ENCODE data around the gene PEX11A.
"Not testable (repeated sequence)": the region's sequence is repeated elsewhere in the genome, so short reads cannot be mapped to it uniquely, and the experiment has no call there.

Gene PEX11A

GRCh38 chr15:89693091-89693490 is 2.5 kb upstream of the PEX11A start:
- ATAC-seq: no peak
- TF ChIP-seq ZFP3 (CRISPR knock-in tag; IDR thresholded peaks at IDR 0.05) (no peak), PPARA (CRISPR knock-in tag; IDR thresholded peaks at IDR 0.05; ENCODE audit: borderline replicate concordance) (no peak), TSHZ2 (CRISPR knock-in tag; IDR thresholded peaks at IDR 0.05) (no peak), BACH2 (CRISPR knock-in tag; IDR thresholded peaks at IDR 0.05; ENCODE audit: borderline replicate concordance) (no peak), ARNTL (CRISPR knock-in tag; IDR thresholded peaks at IDR 0.05; ENCODE audit: borderline replicate concordance, low read depth) (no peak), ZC3H10 (CRISPR knock-in tag; IDR thresholded peaks at IDR 0.05) (no peak), PATZ1 (CRISPR knock-in tag; IDR thresholded peaks at IDR 0.05; ENCODE audit: borderline replicate concordance) (no peak), SNAI2 (CRISPR knock-in tag; IDR thresholded peaks at IDR 0.05) (no peak), CSDC2 (CRISPR knock-in tag; IDR thresholded peaks at IDR 0.05) (no peak), ISL1 (CRISPR knock-in tag; IDR thresholded peaks at IDR 0.05) (no peak), OSR1 (CRISPR knock-in tag; IDR thresholded peaks at IDR 0.05) (no peak), ZNF70 (CRISPR knock-in tag; IDR thresholded peaks at IDR 0.05) (no peak), ESRRG (CRISPR knock-in tag; IDR thresholded peaks at IDR 0.05) (no peak), TOX (CRISPR knock-in tag; IDR thresholded peaks at IDR 0.05; ENCODE audit: borderline replicate concordance) (no peak), ZFP30 (CRISPR knock-in tag; IDR thresholded peaks at IDR 0.05) (no peak), ZNF8 (CRISPR knock-in tag; IDR thresholded peaks at IDR 0.05) (no peak)
- TF ChIP-seq, protein P1, sequence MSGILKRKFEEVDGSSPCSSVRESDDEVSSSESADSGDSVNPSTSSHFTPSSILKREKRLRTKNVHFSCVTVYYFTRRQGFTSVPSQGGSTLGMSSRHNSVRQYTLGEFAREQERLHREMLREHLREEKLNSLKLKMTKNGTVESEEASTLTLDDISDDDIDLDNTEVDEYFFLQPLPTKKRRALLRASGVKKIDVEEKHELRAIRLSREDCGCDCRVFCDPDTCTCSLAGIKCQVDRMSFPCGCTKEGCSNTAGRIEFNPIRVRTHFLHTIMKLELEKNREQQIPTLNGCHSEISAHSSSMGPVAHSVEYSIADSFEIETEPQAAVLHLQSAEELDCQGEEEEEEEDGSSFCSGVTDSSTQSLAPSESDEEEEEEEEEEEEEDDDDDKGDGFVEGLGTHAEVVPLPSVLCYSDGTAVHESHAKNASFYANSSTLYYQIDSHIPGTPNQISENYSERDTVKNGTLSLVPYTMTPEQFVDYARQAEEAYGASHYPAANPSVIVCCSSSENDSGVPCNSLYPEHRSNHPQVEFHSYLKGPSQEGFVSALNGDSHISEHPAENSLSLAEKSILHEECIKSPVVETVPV (CRISPR knock-in tag; IDR thresholded peaks at IDR 0.05): no peak
- TF ChIP-seq, protein P2, sequence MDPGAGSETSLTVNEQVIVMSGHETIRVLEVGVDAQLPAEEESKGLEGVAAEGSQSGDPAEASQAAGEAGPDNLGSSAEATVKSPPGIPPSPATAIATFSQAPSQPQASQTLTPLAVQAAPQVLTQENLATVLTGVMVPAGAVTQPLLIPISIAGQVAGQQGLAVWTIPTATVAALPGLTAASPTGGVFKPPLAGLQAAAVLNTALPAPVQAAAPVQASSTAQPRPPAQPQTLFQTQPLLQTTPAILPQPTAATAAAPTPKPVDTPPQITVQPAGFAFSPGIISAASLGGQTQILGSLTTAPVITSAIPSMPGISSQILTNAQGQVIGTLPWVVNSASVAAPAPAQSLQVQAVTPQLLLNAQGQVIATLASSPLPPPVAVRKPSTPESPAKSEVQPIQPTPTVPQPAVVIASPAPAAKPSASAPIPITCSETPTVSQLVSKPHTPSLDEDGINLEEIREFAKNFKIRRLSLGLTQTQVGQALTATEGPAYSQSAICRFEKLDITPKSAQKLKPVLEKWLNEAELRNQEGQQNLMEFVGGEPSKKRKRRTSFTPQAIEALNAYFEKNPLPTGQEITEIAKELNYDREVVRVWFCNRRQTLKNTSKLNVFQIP (CRISPR knock-in tag; IDR thresholded peaks at IDR 0.05; ENCODE audit: borderline replicate concordance, low read depth): no peak
- TF ChIP-seq, protein P3, sequence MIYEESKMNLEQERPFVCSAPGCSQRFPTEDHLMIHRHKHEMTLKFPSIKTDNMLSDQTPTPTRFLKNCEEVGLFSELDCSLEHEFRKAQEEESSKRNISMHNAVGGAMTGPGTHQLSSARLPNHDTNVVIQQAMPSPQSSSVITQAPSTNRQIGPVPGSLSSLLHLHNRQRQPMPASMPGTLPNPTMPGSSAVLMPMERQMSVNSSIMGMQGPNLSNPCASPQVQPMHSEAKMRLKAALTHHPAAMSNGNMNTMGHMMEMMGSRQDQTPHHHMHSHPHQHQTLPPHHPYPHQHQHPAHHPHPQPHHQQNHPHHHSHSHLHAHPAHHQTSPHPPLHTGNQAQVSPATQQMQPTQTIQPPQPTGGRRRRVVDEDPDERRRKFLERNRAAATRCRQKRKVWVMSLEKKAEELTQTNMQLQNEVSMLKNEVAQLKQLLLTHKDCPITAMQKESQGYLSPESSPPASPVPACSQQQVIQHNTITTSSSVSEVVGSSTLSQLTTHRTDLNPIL (CRISPR knock-in tag; IDR thresholded peaks at IDR 0.05; ENCODE audit: low read depth): no peak

- not testable (repeated sequence) for ATAC-seq
Measured at GRCh38 chr15:89689930-89690275, 651 bp downstream of the PEX11A start.

GRCh38 chr15:89686522-89686921 is 4.0 kb downstream of the PEX11A start:
- no peak for ATAC-seq
- TF ChIP-seq ZNF70 (CRISPR knock-in tag; IDR thresholded peaks at IDR 0.05) (no peak), ZNF565 (CRISPR knock-in tag; conservative IDR thresholded peaks at IDR 0.05; ENCODE audit: low read depth) (no peak), TSHZ2 (CRISPR knock-in tag; IDR thresholded peaks at IDR 0.05) (no peak), ESRRG (CRISPR knock-in tag; IDR thresholded peaks at IDR 0.05) (no peak), CSDC2 (CRISPR knock-in tag; IDR thresholded peaks at IDR 0.05) (no peak), PPARA (CRISPR knock-in tag; IDR thresholded peaks at IDR 0.05; ENCODE audit: borderline replicate concordance) (no peak), RARB (CRISPR knock-in tag; IDR thresholded peaks at IDR 0.05) (no peak), TOX (CRISPR knock-in tag; IDR thresholded peaks at IDR 0.05; ENCODE audit: borderline replicate concordance) (no peak), GLIS3 (CRISPR knock-in tag; IDR thresholded peaks at IDR 0.05) (no peak), BACH2 (CRISPR knock-in tag; IDR thresholded peaks at IDR 0.05; ENCODE audit: borderline replicate concordance) (no peak), ARNTL (CRISPR knock-in tag; IDR thresholded peaks at IDR 0.05; ENCODE audit: borderline replicate concordance, low read depth) (no peak)
- TF ChIP-seq, protein P1 (CRISPR knock-in tag; IDR thresholded peaks at IDR 0.05): no peak

All from SK-N-SH treated with all-trans-retinoic acid at 6 μM for 48 hours (cell line).